SU-DHL-6 (cell line): ENCODE results near the gene CCL13.

Experiments used
- EZH2phosphoT487 ChIP-seq: fragments of 200-600 bp; sonication (generic), shearing (Covaris generic); conservative IDR thresholded peaks from 2 replicates; pipeline ENCODE4 v1.6.1; 2018; ENCODE audit warnings: mild to moderate bottlenecking, antibody characterized with exemption, low read length, moderate library complexity, mixed read lengths
- TF ChIP-seq, protein P1 (sequence below): fragments of 200-600 bp; sonication (generic); IDR thresholded peaks from one replicate; pipeline ENCODE4 v1.5.1; 2017; ENCODE audit warnings: antibody characterized with exemption, mild to moderate bottlenecking, low read length, moderate library complexity; ENCODE audit not compliant: insufficient read depth, poor library complexity, severe bottlenecking

DNA sequence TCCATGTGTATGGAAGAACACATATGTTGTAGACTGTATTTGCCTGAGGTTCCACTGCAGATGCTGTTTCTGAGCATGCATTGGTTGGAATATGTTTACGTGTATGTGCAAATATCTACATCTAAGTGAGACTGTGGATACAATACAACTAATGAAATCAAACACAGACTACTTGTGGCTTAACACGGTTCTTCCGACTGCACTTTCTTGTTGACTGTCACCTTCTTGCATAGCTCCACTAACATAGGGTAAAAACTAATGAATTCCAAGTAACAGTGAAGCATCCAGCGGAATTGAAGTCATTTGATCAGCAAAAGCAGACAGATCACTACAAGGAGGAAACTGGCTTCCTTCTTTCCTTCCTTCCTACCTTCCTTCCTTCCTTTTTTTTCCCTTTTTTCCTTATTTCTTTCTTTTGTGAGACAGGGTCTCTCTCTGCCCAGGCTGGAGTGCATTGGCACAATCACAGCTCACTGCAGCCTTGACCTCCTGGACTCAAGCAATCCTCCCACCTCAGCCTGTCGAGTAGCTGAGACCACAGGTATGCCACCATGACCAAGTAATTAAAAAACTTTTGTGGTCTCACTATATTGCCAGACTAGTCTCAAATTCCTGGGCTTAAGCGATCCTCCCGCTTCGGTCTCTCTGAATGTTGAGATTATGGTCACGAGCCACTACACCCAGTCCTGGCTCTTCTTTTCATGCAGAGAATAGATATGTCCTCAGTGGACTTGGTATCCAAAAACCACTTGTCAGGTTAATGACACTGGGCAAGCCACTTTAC, 28.7 kb downstream of the CCL13 start:
- TF ChIP-seq EZH2phosphoT487, result no peak
- TF ChIP-seq, protein P1, sequence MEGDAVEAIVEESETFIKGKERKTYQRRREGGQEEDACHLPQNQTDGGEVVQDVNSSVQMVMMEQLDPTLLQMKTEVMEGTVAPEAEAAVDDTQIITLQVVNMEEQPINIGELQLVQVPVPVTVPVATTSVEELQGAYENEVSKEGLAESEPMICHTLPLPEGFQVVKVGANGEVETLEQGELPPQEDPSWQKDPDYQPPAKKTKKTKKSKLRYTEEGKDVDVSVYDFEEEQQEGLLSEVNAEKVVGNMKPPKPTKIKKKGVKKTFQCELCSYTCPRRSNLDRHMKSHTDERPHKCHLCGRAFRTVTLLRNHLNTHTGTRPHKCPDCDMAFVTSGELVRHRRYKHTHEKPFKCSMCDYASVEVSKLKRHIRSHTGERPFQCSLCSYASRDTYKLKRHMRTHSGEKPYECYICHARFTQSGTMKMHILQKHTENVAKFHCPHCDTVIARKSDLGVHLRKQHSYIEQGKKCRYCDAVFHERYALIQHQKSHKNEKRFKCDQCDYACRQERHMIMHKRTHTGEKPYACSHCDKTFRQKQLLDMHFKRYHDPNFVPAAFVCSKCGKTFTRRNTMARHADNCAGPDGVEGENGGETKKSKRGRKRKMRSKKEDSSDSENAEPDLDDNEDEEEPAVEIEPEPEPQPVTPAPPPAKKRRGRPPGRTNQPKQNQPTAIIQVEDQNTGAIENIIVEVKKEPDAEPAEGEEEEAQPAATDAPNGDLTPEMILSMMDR, result no peak
